Esophagus muscularis mucosa (tissue), 4 donors: ENCODE data around the gene ERC2.

ENCODE experiments used
- EP300 ChIP-seq: sonication (generic); formaldehyde crosslinking; IDR thresholded peaks from one replicate; pipeline ENCODE4 v1.6.1; 2017; ENCODE audit warnings: antibody characterized with exemption
- POLR2A ChIP-seq: fragments of 450-650 bp; IDR thresholded peaks from one replicate; pipeline ENCODE4 v1.6.1; 2017; ENCODE audit warnings: antibody characterized with exemption, moderate library complexity, mild to moderate bottlenecking, low read depth
- TF ChIP-seq, protein P1 (sequence below), 3 experiments: fragments of 200-600 bp in 2 of 3; fragments of 450-650 bp in 1 of 3; sonication (generic) in 2 of 3; IDR thresholded peaks; one replicate each; pipeline ENCODE4 v1.5.1; 2017 to 2019; ENCODE audit warnings: antibody characterized with exemption in 3 of 3, mild to moderate bottlenecking in 2 of 3, moderate library complexity in 1 of 3

DNA sequence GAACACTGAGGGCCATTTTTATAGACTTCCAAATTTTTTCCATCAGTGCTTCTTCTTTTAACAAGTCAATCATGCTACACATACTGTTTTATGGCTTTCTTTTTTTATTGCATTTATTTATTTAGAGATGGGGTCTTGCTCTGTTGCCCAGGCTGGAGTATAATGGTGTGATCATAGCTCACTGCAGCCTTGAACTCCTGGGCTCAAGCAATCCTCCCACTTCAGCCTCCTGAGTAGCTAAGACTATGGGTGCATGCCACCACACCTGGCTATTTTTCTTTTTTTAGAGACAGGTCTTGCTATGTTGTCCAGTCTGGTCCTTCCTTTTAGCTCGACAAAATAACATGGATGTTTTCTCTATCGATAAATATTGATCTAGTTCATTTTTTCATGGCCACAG, 555.4 kb downstream of the ERC2 start:
- TF ChIP-seq EP300 (no peak), POLR2A (no peak)
- TF ChIP-seq, protein P1, sequence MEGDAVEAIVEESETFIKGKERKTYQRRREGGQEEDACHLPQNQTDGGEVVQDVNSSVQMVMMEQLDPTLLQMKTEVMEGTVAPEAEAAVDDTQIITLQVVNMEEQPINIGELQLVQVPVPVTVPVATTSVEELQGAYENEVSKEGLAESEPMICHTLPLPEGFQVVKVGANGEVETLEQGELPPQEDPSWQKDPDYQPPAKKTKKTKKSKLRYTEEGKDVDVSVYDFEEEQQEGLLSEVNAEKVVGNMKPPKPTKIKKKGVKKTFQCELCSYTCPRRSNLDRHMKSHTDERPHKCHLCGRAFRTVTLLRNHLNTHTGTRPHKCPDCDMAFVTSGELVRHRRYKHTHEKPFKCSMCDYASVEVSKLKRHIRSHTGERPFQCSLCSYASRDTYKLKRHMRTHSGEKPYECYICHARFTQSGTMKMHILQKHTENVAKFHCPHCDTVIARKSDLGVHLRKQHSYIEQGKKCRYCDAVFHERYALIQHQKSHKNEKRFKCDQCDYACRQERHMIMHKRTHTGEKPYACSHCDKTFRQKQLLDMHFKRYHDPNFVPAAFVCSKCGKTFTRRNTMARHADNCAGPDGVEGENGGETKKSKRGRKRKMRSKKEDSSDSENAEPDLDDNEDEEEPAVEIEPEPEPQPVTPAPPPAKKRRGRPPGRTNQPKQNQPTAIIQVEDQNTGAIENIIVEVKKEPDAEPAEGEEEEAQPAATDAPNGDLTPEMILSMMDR (IDR thresholded peaks at IDR 0.05), result no peak
